HAP-1 (cell line): ENCODE results near the gene CHMP6.

ENCODE experiments used
- DNase-seq, 2 experiments: peaks; one replicate each; pipeline ENCODE4 v3.0.0-alpha.2; 2016 to 2020; ENCODE audit warnings: low spot score in 2 of 2
- H3K27me3 ChIP-seq: fragments of 250-450 bp; sonication (Bioruptor Pico); 2 replicates; pipeline ENCODE4 v1.5.1; 2020; ENCODE audit warnings: low read depth, mild to moderate bottlenecking, moderate library complexity
- H3K36me3 ChIP-seq: fragments of 250-450 bp; sonication (Bioruptor Pico); replicated peaks from 2 replicates; pipeline ENCODE4 v1.5.1; 2020; ENCODE audit warnings: mild to moderate bottlenecking
- H3K4me1 ChIP-seq: fragments of 250-450 bp; sonication (Bioruptor Pico); 2 replicates; pipeline ENCODE4 v1.5.1; 2020; ENCODE audit warnings: mild to moderate bottlenecking
- H3K4me3 ChIP-seq: fragments of 250-450 bp; sonication (Bioruptor Pico); 2 replicates; pipeline ENCODE4 v1.5.1; 2020; ENCODE audit warnings: mild to moderate bottlenecking, moderate library complexity
- H3K9me3 ChIP-seq: fragments of 250-450 bp; sonication (Bioruptor Pico); 2 replicates; pipeline ENCODE4 v1.5.1; 2020; ENCODE audit warnings: mild to moderate bottlenecking, moderate library complexity
- in situ Hi-C: fragments of 300-500 bp; cut with MboI; formaldehyde crosslinking; loops from 3 replicates; pipeline ENCODE4 v1.14.3; 2020; ENCODE audit warnings: low sequenced_read_pairs, inconsistent platforms, mixed read lengths

CHMP6 gene

DNA sequence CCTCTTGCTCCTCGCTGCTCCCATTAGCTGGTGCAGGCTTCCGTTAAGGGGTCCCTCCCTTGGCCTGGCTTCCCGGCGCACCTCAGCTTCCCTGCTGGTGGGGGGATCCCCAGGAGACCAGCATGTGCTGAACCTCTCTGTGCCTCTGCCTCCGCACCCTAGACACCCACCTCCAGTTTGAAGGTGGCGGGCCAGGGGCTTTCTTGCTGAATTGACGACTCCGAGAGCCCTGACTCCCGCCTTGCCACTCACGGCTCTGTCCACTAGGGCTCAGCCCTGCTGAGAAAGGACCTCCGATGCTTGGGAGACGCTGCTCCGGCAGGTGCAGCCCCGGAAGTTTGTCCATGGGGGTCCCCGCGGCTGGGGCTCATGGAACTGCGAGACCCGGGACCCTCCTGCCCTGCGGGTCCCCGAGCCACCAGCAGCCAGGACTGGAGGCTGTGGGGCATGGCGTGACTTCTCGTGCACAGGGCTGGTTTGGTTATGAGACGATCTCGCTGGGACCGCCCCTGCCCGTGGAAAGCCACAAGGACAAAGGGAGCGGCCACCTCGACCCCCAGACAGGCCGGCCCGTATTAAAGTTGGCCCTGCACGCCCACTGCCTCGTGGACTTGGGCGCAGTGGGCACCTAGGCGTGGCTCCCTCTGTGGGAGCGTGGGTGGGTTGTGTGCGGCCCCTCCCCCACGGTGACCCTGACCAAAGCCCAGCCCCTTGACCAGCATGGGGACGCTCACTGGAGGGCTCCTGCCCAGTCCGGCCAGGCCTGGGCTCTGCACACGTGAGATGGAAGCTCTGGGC is 8.1 kb downstream of the CHMP6 start:
- Histone ChIP-seq H3K36me3 (peaks cover 18% of the 10 kb centered on the region; the same call in 1 of the 2 replicates), H3K27me3 (peaks cover 17% of the 10 kb centered on the region), H3K4me1 (peaks cover 2% of the 10 kb centered on the region), H3K9me3 (no peaks in the 10 kb centered on the region), H3K4me3 (no peak overlapping the region)
- no peak for DNase-seq
- in situ Hi-C loops, result no loop called here

DNA sequence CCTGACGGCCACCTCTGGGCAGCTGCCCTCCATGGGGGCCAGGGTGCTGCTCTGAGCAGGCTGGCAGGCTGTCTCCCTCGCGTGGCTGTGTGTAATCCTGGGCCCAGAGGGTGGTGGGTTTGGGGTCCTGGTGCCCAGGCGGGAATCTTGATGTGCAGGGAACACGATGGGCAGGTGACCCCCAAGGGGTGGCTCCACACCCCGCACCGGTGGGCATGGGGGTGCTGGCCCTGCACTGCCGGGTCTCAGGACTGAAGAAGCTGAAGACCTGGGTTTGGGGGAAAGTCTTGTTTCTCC is 8.6 kb downstream of the CHMP6 start:
- Histone ChIP-seq H3K9me3 (no peaks in the 10 kb centered on the region), H3K27me3 (peaks cover 22% of the 10 kb centered on the region), H3K4me1 (peaks cover 2% of the 10 kb centered on the region), H3K36me3 (peaks cover 18% of the 10 kb centered on the region; the same call in 1 of the 2 replicates), H3K4me3 (no peak overlapping the region)
- in situ Hi-C loops, result no loop called here
- DNase-seq, result no peak

DNA sequence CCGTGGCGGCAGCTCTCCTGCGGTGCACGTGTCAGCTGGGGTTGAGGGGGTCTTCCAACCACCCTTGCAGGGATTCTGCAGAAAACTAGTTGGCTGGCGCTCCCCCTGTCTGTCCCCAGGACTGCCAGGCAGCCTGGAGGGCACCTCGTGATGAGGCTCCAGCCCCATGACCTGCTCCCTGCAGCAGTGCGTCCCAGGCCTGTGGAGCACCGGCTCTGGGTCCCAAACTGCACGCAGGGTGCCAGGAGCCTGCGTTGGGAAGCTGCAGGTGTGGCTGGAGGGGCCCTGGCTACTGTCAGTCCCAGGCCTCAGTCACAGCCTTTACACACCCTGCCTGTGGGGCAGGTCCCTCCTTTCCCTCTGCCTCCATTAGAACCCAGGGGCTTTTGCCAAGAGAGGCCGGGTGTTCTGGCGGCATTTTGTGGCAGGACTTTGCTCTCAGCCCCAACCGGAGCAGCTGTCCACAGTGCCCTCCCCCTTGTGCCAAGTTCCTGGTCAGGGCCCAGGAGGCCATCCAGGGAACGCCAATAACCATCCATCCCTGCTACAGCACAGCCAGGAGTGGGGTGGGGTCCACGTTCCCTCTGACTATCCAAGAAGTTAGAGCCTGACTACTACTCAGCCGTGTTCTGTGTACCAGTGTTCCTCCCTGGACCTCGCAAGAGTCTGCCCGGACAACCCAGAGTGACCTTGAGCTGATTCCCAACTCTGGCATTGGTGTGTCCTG is 9.2 kb downstream of the CHMP6 start:
- H3K4me3 ChIP-seq, result no peak overlapping the region
- DNase-seq, result no peak
- H3K4me1 ChIP-seq, result peaks cover 2% of the 10 kb centered on the region
- H3K9me3 ChIP-seq, result no peaks in the 10 kb centered on the region
- H3K36me3 ChIP-seq, result peaks cover 13% of the 10 kb centered on the region; the same call in 1 of the 2 replicates
- in situ Hi-C loops, result no loop called here
- peaks cover 23% of the 10 kb centered on the region for H3K27me3 ChIP-seq

DNA sequence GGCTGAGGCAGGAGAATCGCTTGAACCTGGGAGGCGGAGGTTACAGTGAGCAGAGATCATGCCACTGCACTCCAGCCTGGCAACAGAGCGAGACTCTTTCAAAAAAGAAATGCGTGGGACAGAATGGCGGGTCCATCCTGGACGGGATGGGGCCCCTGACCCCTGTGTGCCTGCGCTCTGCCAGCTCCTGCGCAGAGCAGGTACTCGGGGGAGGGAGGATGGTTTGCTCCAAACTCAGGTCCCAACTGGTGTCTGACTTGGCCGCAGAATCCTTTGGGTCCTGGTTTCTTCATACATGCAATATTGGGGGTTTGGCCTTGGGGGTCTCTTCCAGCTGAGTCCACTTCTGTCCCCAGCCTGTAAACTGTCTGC is 10.4 kb downstream of the CHMP6 start:
- no peak for DNase-seq
- in situ Hi-C loops, result no loop called here
- H3K36me3 ChIP-seq, result peaks cover 4% of the 10 kb centered on the region; the same call in 1 of the 2 replicates
- H3K4me1 ChIP-seq, result peaks cover 2% of the 10 kb centered on the region
- H3K9me3 ChIP-seq, result no peaks in the 10 kb centered on the region
- H3K27me3 ChIP-seq, result peaks cover 27% of the 10 kb centered on the region
- H3K4me3 ChIP-seq, result no peak overlapping the region

DNA sequence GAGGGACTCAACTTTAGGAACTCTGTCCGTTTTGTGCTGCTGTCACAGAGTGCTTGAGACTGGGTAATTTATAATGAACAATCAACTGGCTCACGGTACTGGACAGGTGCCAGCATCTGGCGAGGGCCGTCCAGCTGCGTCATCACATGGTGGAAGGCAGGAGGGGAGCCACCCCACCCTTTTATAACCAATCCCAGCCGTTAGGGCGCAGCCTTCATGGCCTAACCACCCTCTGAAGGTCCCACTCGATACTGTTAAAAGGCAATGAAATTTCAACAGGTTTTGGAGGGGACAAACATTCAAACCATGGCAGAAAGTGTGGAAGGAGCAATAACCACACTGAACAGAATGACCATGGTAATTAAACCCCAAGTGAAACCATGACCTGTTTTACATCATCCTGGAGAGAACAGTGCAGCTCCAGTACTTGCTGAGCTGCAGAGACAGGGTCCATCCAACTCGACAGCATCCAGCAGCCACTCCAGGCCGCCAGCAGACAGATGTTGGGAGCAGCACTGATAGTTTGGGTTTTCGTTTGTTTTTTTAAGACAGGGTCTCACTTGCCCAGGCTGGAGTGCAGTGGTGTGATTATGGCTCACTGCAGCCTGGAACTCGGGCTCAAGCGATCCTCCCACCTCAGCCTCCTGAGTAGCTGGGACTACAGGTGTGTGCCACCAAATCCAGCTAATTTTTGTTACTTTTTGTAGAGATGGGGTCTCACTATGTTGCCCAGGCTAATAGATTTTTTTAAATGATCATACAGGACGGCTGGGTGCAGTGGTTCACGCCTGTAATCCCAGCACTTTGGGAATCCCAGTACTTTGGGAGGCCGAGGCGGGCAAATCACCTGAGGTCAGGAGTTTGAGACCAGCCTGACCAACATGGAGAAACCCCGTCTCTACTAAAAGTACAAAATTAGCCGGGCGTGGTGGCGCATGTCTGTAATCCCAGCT is 11.0 kb downstream of the CHMP6 start:
- Histone ChIP-seq H3K36me3 (peaks cover 3% of the 10 kb centered on the region; the same call in 1 of the 2 replicates), H3K9me3 (no peaks in the 10 kb centered on the region), H3K4me3 (no peak overlapping the region), H3K4me1 (peaks cover 2% of the 10 kb centered on the region), H3K27me3 (peaks cover 27% of the 10 kb centered on the region)
- DNase-seq, result peak in 1 of 2 experiments; percentile 71
- in situ Hi-C loops, result no loop called here

DNA sequence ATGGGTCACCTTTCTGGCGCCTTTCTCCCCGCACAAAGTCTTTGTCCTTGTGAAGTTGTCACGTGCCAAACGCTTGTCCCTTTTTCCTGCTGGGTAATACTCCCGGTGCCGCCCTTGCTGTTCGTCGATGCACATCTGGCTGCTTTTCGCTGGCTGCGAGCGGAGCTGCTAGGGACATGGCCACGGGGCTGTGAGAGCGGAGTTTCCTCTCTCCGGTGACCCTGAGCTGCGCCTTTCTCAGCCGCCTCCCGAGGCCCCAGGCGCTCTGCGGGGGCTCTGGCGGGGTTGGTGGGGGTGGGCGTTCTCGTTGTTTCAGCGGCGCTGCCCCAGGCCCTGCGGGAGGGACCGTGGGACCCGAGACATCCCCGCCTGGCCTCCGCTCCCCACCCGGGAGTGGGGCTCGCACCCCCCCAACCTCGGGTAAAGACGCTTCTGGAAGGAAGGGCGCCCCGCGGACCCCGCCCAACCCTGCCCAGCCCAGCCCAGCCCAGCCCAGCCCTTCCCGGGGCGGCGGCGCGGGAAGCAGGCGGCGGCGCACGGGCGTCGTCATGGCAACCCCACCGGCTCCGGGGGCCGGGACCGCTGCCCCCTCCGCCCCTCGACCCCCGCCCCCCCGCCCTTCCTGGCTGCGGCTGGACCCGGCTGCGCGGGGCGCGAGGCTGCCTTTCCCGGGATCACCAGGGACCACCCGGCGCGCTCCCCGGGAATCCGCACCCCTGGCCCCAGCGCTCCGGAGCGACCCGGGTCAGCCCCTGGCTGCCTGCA is 12.3 kb downstream of the CHMP6 start:
- peak in 1 of 2 experiments; percentile 51 for DNase-seq
- Histone ChIP-seq H3K36me3 (no peaks in the 10 kb centered on the region), H3K27me3 (peaks cover 27% of the 10 kb centered on the region), H3K4me3 (peak overlapping the region; percentile 22), H3K4me1 (peaks cover 2% of the 10 kb centered on the region), H3K9me3 (no peaks in the 10 kb centered on the region)
- in situ Hi-C loops, result no loop called here

DNA sequence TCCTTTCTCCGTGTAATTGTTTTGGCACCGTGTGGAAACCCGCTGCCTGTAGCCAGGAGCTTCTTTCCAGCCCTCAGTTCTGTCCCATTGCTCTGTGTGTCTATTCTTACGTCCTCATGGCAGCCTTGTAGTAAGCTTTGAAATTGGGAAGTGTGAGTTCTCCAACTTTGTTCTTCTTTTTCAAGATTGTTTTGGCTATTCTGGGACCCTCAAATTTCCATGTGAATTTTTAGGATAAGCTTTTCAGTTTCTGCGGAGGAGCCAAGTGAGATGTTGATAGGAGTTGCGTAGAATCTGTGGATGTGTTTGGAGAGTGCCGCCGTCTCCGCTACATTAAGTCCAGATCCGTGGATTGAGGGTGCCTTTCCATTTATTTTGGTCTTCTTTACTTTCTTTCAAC is 15.2 kb downstream of the CHMP6 start:
- Histone ChIP-seq H3K9me3 (peaks cover 5% of the 10 kb centered on the region), H3K4me1 (peaks cover 2% of the 10 kb centered on the region), H3K27me3 (peaks cover 27% of the 10 kb centered on the region), H3K36me3 (no peaks in the 10 kb centered on the region), H3K4me3 (no peak overlapping the region)
- in situ Hi-C loops, result no loop called here
- DNase-seq, result no peak

DNA sequence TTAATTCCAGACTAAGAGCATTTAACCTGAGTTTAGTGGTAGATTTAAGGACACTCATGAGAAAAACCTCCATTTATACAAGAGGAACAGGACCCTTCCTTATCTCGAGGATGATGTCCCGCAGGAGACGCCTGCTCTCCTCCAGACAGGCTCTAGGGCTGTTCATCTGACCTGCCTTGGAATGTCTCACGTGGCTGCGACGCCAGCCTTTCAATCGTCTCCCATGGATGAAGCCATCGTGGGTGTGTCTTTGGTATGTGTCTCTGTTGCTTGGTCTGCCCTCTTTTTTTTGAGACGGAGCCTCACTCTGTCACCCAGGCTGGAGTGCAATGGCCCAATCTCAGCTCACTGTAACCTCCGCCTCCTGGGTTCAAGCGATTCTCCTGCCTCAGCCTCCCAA is 16.5 kb downstream of the CHMP6 start:
- peaks cover 22% of the 10 kb centered on the region for H3K27me3 ChIP-seq
- in situ Hi-C loops, result no loop called here
- H3K4me1 ChIP-seq, result peaks cover 2% of the 10 kb centered on the region; the same call in 1 of the 2 replicates
- no peak for DNase-seq
- H3K9me3 ChIP-seq, result peaks cover 5% of the 10 kb centered on the region
- H3K4me3 ChIP-seq, result no peak overlapping the region
- no peaks in the 10 kb centered on the region for H3K36me3 ChIP-seq

DNA sequence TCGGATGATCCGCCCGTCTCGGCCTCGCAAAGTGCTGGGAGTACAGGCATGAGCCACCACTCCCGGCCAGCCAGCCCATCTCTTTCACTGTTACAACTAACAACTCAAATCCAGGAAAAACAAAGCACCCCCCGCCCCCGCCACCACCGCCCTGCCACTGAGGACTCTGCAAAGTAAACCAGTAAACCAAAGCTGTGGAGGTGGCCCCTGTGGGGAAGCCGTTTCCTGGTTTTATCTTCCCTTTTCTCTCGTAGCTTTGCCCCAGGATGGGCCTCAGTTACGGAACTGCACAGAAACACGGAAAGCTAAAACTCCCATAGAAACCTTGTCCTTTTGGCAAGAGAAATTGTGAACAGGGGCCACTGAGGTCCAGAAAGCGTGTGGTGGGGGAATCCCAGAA is 17.5 kb downstream of the CHMP6 start:
- DNase-seq, result no peak
- in situ Hi-C loops, result no loop called here
- H3K4me1 ChIP-seq, result peaks cover 2% of the 10 kb centered on the region; the same call in 1 of the 2 replicates

DNA sequence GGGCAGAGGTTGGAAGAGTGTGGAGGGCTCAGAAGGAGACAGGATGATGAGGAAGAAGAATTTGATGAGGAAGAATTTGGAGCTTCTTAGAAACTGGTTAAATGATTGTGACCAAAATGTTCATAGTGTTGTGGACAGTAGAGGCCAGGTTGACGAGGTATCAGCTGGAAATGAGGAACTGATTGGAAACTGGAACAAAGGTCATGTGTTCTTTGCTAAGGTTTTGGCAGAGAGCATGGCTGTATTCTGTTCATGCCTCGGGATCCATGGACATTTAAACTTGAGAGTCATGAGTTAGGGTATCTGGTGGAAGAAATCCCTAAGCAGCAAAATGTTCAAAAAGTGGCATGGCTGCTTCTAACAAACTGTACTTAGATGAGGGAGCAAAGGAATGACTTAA is 19.3 kb downstream of the CHMP6 start:
- Histone ChIP-seq H3K4me3 (no peak overlapping the region), H3K36me3 (no peaks in the 10 kb centered on the region), H3K9me3 (peaks cover 5% of the 10 kb centered on the region), H3K27me3 (peaks cover 3% of the 10 kb centered on the region; the same call in 1 of the 2 replicates), H3K4me1 (no peaks in the 10 kb centered on the region; the same call in 1 of the 2 replicates)
- in situ Hi-C loops, result no loop called here
- no peak for DNase-seq

More for the DNA sequence above, 17.5 kb downstream of the CHMP6 start:
- no peaks in the 10 kb centered on the region for H3K36me3 ChIP-seq
- peaks cover 15% of the 10 kb centered on the region for H3K27me3 ChIP-seq
- H3K4me3 ChIP-seq, result no peak overlapping the region
- peaks cover 5% of the 10 kb centered on the region for H3K9me3 ChIP-seq

DNA sequence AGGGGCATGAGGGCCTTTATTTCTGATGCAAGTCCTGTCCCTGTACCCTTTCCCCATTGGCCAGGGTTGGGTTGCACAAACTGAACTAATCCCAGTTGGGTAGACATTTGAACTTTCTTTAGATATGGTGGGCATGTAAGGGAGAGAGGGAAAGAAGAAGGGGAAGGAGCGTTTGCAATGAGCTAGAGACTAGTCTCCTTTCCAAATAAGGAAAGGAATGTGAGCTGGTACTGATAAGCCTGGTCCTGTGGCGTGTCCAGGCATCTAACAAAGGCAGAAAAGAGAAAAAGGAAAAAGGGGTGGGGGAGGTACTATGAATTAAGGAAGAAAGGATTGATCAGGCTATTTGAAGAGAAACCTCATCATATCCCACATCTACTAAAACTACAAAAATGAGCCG is 20.3 kb downstream of the CHMP6 start:
- in situ Hi-C loops, result no loop called here
- no peaks in the 10 kb centered on the region for H3K36me3 ChIP-seq
- H3K27me3 ChIP-seq, result no peaks in the 10 kb centered on the region; the same call in 1 of the 2 replicates
- DNase-seq, result no peak
- H3K4me1 ChIP-seq, result no peaks in the 10 kb centered on the region; the same call in 1 of the 2 replicates
- H3K9me3 ChIP-seq, result peaks cover 5% of the 10 kb centered on the region
- H3K4me3 ChIP-seq, result no peak overlapping the region

DNA sequence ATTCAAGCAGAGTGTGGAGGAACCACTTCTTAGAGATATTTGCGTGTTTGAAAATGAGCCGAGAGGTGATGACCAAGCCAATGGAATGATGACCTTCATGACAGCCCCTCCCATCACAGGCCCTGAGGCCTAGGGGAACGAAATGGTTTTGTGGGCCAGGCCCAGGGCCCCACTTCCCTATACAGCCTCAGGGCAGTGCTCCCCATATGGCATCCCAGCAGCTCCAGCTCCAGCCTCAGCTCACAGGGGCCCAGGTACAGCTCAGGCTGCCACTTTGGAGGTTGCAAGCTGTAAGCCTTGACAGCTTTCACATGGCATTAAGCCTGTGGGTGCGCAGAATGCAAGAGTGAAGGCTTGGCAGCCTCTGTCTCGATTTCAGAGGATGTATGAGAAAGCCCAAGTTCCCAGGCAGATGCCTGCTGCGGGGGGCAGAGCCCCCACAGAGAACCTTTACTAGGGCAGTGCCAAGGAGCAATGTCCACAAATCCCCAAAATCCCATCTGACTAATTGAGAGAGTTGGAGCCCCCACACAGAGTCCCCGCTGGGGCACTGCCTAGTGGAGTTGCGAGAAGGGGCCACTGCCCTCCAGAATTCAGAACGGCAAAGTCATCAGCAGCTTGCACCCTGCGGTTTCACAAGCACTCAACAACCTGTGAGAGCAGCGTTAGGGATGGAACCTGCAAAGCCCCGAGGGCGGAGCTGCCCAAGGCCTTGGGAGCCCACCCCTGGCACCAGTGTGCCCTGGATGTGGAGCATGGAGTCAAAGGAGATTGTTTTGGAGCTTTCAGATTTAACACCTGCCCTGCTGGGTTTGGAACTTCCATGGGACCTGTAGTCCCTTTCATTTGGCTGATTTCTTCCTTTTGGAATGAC is 21.2 kb downstream of the CHMP6 start:
- peaks cover 5% of the 10 kb centered on the region for H3K9me3 ChIP-seq
- H3K4me3 ChIP-seq, result no peak overlapping the region
- no peaks in the 10 kb centered on the region for H3K27me3 ChIP-seq
- in situ Hi-C loops, result no loop called here
- DNase-seq, result no peak
- H3K36me3 ChIP-seq, result no peaks in the 10 kb centered on the region
- peaks cover 2% of the 10 kb centered on the region for H3K4me1 ChIP-seq
